Skin epidermis (tissue), 12 donors: ENCODE data around the gene CLPSL1.

Experiments
- H3K27ac ChIP-seq, 21 experiments: fragments of 200-600 bp; sonication (generic) in 11 of 21; one replicate each; pipeline ENCODE4 v1.5.0; 2020; ENCODE audit warnings: mild to moderate bottlenecking in 3 of 21, inconsistent platforms in 2 of 21, moderate library complexity in 2 of 21
- H3K4me3 ChIP-seq, 7 experiments: fragments of 200-600 bp; sonication (generic) in 2 of 7; one replicate each; pipeline ENCODE4 v1.5.0; 2020; ENCODE audit warnings: inconsistent platforms in 2 of 7, mild to moderate bottlenecking in 2 of 7, moderate library complexity in 1 of 7

The CLPSL1 gene

DNA sequence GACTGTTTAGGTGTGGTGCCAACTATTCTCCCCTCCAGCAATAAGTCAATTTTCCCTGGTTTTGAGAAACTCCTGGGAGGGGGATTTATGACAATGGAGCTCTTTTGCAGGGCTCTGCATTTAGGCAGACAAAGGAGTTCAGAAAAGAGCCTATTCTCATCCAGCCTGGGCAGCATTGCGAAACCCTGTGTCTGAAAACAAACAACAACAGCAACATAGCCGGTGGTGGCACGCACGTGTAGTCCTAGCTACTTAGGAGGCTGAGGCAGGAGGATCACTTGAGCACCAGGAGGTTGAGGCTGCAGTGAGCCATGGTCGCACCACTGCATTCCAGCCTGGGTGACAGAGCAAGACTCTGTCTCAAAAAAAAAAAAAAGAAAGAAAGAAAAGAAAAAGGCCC is 9.9 kb downstream of the CLPSL1 start:
- Histone ChIP-seq H3K27ac (no peak overlapping the region), H3K4me3 (no peak overlapping the region)

- H3K27ac ChIP-seq, result no peak overlapping the region
- no peak overlapping the region for H3K4me3 ChIP-seq
Observed at GRCh38 chr6:35794536-35795452, 14.0 kb downstream of the CLPSL1 start.

DNA sequence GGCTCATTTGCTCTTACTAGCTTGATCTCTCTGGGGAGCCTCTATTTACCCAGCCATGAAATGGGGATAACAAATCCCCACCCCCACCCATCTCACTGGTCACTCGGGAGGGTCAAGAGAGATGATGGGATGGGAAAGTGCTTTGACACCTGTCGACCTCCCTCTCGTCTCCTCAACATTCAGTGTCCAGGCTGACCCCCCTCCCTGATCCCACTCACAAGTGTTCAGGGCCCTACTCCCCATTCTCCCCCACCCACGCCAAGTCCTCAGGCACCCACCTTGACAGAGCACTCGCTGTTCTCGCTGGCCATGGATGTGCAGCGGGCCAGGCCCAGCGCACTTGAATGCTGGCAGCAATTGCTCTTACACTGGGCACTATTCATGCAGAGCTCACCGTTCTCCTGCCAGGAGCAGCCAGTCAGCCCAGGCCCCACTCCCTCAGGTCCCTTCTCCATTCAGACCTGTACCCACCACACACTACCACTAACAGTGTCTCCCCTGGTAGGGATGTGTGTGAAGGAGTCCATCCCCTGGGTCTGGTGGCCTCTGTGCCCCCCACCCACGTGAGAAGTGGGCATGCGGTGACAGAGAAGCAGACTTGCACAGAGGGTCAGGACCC is 14.7 kb downstream of the CLPSL1 start:
- Histone ChIP-seq H3K4me3 (no peak overlapping the region), H3K27ac (no peak overlapping the region)

DNA sequence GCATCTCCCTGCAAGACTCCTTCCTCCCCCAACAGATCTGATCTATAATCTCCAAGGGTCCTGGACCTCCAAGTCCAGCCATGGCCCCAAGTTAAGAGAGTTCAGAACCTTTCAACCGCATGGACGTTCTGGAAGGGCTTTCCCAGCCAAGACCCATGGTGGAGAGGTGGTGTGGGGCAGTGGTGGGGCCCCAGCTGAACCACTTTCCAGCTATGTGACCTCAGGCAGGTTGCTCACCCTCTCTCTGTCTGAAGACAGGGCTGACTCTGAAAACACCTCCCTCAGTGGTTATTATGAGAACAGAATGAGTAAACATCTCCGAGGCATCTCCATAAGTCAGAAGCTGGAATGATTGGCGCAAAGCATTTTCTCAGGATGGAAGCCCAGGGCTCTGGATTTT is 15.4 kb downstream of the CLPSL1 start:
- Histone ChIP-seq H3K27ac (no peak overlapping the region), H3K4me3 (no peak overlapping the region)

- Histone ChIP-seq H3K27ac (no peak overlapping the region), H3K4me3 (no peak overlapping the region)
Observed at GRCh38 chr6:35797837-35798526, 17.2 kb downstream of the CLPSL1 start.

DNA sequence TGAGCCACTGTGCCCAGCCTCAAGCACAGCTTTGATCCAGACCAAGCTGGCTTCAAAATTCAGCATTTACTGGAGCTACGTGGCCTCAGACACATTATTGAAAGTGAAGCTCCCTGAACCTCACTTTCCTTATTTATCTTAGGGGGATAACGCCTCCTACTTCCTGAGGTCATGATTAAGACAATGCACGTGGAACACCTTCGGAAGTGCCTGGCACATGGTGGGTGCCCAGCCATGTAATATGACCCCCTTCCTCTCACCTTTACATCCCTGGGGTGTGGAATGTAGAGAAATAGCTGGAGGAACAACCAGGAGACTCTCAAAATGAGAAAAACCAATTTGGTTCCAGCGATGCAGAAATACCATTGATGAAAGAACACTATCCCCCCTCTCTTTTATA is 17.9 kb downstream of the CLPSL1 start:
- Histone ChIP-seq H3K27ac (no peak overlapping the region), H3K4me3 (no peak overlapping the region)

- Histone ChIP-seq H3K27ac (no peak overlapping the region), H3K4me3 (no peak overlapping the region)
Observed at GRCh38 chr6:35801148-35801547, 20.3 kb downstream of the CLPSL1 start.

DNA sequence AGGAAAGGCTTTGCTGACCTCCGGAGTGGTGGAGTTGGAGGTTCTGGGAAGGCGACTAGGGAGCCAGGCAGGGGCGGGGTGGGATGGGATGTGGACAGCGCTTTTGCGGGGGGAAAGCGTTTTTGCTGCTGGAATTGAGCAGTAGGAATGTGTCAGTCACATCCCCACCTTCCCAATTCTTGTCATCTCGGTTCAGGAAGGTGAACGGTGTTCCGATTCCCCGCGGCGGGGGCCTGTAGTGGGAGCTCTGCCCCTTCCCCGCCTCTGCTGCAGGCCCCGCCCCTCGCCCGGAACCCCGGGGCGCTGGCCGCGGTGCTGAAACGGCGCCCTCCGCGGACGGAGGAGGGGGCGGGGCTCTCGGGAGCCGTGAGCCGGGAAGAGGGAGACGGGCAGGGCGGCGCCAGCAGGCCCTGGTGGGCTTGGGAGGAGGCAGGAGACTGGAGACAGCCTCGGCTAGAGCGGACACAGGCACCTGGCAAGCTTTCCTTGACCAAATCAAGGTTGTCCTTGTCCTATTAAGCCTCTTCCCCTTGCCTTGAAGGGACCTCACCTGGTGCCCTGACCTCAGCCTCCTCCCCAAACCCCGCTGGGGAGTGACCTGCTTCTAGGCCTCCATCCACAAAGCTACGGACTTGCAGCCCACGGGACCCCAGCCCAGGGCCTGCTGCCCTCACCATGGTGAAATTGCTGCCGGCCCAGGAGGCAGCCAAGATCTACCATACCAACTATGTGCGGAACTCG is 24.3 kb downstream of the CLPSL1 start, which contains the start of gene LHFPL5:
TSS of gene LHFPL5 (plus strand) at position 357 of the 741 bp plus-strand sequence. CDS start at position 676, 319 bp downstream.
- Histone ChIP-seq H3K27ac (no peak within 1 kb of the TSS), H3K4me3 (no peak within 1 kb of the TSS)

DNA sequence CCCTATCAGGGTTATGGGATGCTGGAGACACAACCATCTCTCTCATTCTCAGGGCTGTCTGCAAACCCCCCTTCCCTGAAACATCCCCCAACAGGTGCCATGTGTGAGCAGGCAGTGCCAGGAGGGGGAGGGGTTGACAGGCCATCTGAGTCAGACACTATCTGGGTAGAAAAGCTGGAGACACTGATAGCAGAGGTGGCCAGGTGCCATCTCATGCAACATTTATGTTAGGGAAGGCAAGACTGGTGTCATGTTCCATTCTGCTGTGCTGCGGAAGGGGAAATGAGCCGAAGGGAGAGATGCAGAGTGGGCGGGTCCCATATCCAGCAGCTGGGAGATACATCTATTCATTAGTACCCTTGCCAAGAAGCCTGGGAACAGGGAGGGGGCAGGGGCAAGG is 27.9 kb downstream of the CLPSL1 start:
- Histone ChIP-seq H3K27ac (no peak overlapping the region), H3K4me3 (no peak overlapping the region)

DNA sequence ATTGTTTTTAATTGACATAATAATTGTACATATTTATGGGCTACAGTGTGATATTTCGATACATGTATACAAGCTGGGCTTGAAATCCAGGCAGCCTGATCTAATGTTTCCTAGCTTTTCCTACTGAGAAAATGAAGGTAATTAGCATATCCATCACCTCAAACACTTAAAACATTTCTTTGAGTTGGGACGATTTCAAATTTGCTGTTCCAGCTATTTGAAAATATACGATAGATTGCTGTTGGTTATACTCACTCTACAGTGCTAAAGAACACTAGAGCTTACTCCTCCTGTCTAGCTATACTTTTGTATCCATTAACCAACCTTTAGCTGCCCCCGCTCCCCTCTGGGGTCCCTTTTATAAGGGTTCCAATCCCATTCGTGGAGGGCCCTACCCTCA is 29.0 kb downstream of the CLPSL1 start:
- no peak overlapping the region for H3K4me3 ChIP-seq
- H3K27ac ChIP-seq, result no peak overlapping the region

DNA sequence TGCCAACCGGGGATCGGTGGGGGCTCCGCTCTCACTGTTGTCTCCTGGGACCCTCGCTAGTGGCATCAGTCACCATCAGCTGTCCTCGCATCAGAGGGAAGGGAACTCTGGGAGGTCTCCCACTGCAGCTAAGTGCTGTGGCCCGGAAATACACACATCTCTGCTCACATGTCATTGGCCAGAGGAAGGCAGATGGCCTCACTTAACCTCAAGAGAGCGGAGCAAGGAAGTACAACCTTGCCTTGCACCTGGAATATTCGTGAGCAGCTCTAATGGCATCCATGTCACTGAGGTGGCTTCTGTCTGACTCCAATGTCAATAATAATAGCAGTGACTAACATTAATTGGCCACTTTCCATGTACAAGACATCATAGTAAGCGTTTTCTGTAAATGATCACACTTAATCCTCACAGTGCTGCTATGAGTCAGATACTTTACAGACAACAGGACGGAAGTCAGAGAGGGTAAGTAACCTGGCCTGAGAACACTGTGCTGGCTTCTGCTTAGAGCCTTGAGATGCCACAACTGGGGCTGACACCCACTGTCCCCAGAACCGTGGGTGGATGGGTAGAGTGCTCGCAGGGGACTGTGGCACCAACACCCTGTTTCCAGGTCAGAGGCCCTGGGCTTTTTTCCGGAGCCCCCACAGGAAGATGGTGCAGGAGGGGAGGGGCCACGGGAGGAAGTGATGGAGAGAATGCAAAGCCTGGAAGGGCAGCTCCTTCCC is 30.3 kb downstream of the CLPSL1 start:
- Histone ChIP-seq H3K4me3 (no peak overlapping the region), H3K27ac (peak overlapping the region in 1 of 21 experiments; percentile 7)

DNA sequence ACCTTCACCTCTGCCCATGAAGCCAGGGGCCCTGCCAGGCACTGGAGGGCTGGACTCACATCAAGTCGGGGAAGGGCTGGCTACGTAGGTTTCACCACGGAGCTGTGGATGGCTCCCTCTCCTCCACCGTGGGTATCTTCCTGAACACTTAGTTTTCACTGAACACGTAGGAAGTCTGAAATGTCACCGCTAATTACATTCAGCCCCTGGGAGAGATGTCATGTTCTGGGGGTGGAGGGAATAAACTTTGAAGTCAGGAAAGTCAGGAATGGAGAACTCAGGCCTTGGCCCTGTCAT is 30.8 kb downstream of the CLPSL1 start:
- no peak overlapping the region for H3K4me3 ChIP-seq
- no peak overlapping the region for H3K27ac ChIP-seq

DNA sequence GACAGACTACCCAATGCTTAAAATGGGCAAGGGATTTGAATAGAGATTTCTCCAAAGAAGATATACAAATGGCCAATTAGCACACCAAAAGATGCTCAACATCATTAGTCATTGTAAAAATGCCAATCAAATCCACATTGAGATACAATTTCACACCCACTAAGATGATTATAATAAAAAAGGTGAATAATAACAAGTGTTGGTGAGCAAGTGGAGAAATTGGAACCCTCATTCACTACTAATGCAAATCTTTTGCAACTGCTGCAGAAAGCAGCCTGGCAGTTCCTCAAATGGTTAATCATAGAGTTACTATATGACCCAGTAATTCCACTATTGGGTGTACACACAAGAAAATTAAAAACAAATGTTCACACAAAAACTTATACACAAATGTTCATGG is 36.7 kb downstream of the CLPSL1 start:
- Histone ChIP-seq H3K27ac (no peak overlapping the region), H3K4me3 (no peak overlapping the region)

DNA sequence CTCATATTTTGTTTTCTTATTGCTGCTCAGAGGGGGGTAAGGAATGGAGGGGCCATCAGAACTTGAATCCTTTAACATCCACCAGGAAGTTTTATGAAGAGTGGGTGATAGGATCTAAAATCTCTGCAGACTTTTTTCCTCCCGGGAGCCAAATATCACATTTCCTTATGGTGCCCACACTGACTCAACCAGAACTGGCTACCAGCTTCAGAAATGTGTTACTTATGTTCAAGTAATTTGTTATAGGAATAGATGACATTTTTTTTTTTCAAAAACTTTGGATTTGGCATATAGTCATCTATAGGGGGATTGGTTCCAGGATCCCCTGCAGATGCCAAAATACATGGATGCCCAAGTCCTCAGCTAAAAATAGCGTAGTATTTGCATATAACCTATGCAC is 42.8 kb downstream of the CLPSL1 start:
- no peak overlapping the region for H3K27ac ChIP-seq
- H3K4me3 ChIP-seq, result no peak overlapping the region

- Histone ChIP-seq H3K4me3 (no peak overlapping the region), H3K27ac (no peak overlapping the region)
Observed at GRCh38 chr6:35824552-35825192, 43.9 kb downstream of the CLPSL1 start.

DNA sequence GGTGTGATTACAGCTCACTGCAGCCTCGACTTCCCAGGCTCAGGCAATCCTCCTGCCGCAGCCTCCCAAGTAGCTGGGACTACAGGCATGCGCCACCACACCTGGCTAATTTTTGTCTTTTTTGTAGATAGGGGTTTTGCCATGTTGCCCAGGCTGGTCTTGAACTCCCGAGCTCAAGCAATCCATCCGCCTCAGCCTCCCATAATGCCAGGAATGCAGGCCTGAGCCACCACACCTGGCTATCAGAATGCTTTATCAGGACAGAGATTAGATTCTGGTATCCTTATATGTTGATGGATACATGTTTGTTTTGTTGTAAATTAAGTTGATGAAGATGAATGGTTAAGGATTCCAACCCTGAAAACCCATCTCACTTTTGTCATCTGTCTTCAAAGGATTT is 48.5 kb downstream of the CLPSL1 start:
- H3K27ac ChIP-seq, result no peak overlapping the region
- H3K4me3 ChIP-seq, result no peak overlapping the region

DNA sequence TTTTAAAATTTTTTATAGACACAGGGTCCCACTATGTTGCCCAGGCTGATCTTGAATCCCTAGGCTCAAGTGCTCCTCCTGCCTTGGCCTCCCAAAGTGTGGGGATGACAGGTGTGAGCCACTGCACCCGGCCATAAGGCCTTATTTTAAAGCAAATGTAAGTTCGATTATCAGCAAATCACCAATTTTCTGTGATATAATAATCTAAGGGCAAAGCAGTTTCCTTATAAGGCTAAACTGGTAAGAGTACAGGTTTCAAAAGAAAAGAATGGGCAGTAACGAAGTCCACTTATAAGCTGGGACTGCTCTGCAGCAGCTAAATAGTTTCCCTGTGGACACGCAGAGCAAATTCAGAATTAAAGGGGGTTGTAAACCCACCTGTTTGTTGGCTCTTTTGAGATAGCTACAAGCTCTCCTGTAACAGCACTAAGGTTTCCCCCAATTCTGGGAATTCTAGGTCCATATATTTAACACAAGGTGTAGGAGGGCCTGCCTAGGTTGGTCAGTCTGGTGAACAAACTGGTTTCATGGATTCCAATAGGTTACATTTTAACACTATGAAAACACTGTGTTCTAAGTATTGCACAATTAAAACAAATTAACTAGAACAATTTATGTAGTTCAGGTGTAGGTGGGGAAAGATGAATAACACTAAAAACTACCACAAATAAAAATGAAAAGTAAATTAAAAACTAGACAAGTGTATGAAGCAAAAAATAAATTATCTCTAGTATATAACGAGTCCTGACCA is 50.6 kb downstream of the CLPSL1 start:
- H3K4me3 ChIP-seq, result no peak overlapping the region
- H3K27ac ChIP-seq, result no peak overlapping the region

DNA sequence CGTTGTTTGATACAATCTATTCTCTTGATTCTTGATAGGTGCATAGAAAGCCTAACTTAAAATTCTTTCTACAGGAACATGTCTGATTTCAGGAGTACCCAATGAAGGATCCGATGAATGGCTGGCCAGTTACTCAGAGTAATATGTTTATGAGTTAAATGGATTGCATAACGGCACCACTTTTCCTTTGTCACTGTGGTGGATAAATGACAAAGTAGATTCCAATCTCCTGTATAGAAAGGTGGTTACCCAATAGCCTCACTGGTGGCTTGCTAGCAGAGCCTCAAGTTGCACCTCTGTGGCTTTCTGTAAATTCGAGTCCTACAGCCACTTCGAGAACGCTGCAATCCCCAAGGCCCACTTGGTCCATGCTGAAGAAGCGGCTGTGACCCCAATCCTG is 52.7 kb downstream of the CLPSL1 start:
- no peak overlapping the region for H3K27ac ChIP-seq
- H3K4me3 ChIP-seq, result no peak overlapping the region
